ENCODE measurements around the gene TRAF2. TPM values are rescaled to one million over a fixed set of nuclear protein-coding genes. Genes with fewer than 3 reads are reported as not detected.
"Not testable (repeated sequence)": the region's sequence is repeated elsewhere in the genome, so short reads cannot be mapped to it uniquely, and the experiment has no call there.

TRAF2 gene
- total RNA-seq, 4 donors from 2014 or later, result 8.6 to 16.1 (median 10.5) TPM

GRCh38 chr9:136876476-136876875 is 9.8 kb upstream of the TRAF2 start:
- DNase-seq (ENCODE audit: low spot score in 2 of 2), result no peak
- 92% methylated on average over 5 of the region's 5 CpGs for WGBS
- Histone ChIP-seq H3K4me3 (no peak overlapping the region), H3K36me3 (no peaks in the 10 kb centered on the region), H3K27me3 (no peaks in the 10 kb centered on the region), H3K27ac (no peak overlapping the region), H3K4me1 (peaks cover 1% of the 10 kb centered on the region), H3K9me3 (no peaks in the 10 kb centered on the region)
- TF ChIP-seq POLR2A (IDR thresholded peaks at IDR 0.05), result no peak
- no peak for TF ChIP-seq POLR2AphosphoS5 (IDR thresholded peaks at IDR 0.05)
- no peak for TF ChIP-seq EP300 (IDR thresholded peaks at IDR 0.05)
- no peak for TF ChIP-seq CTCF (IDR thresholded peaks at IDR 0.05)

GRCh38 chr9:136880651-136881050 is 5.7 kb upstream of the TRAF2 start:
- no peak for DNase-seq (ENCODE audit: low spot score in 2 of 2)
- no peak overlapping the region for H3K4me3 ChIP-seq
- peaks cover 28% of the 10 kb centered on the region for H3K4me1 ChIP-seq
- H3K27me3 ChIP-seq, result no peaks in the 10 kb centered on the region
- TF ChIP-seq POLR2A (IDR thresholded peaks at IDR 0.05), result no peak
- no peak for TF ChIP-seq CTCF (IDR thresholded peaks at IDR 0.05)
- no peak for TF ChIP-seq EP300 (IDR thresholded peaks at IDR 0.05)
- TF ChIP-seq POLR2AphosphoS5 (IDR thresholded peaks at IDR 0.05), result no peak
- no peaks in the 10 kb centered on the region for H3K9me3 ChIP-seq
- H3K36me3 ChIP-seq, result no peaks in the 10 kb centered on the region
- WGBS, result 77% methylated on average over 11 of the region's 11 CpGs
- no peak overlapping the region for H3K27ac ChIP-seq

- no peak for DNase-seq (ENCODE audit: low spot score in 2 of 2)
- TF ChIP-seq POLR2AphosphoS5 (IDR thresholded peaks at IDR 0.05), result no peak
- TF ChIP-seq EP300 (IDR thresholded peaks at IDR 0.05), result no peak
- no peak for TF ChIP-seq POLR2A (IDR thresholded peaks at IDR 0.05)
- no peak for TF ChIP-seq CTCF (IDR thresholded peaks at IDR 0.05)
- no peaks in the 10 kb centered on the region for H3K9me3 ChIP-seq
- H3K27ac ChIP-seq, result peak overlapping the region; percentile 73
- no peaks in the 10 kb centered on the region for H3K27me3 ChIP-seq
- H3K36me3 ChIP-seq, result no peaks in the 10 kb centered on the region
- peak overlapping the region; percentile 35 for H3K4me3 ChIP-seq
- H3K4me1 ChIP-seq, result peaks cover 32% of the 10 kb centered on the region
- WGBS, result 3% methylated on average over 5 of the region's 9 CpGs
These were observed 4.6 kb upstream of the TRAF2 start for GRCh38 chr9:136881691-136882108.

- no peaks in the 10 kb centered on the region for H3K36me3 ChIP-seq
- H3K4me1 ChIP-seq, result peaks cover 38% of the 10 kb centered on the region
- H3K27ac ChIP-seq, result peak overlapping the region; percentile 73
- H3K4me3 ChIP-seq, result peak overlapping the region; percentile 35
- peak in 1 of 2 donors; percentile 87 for DNase-seq (ENCODE audit: low spot score in 2 of 2)
- H3K27me3 ChIP-seq, result no peaks in the 10 kb centered on the region
- 10% methylated on average over 12 of the region's 19 CpGs for WGBS
- peak in 2 of 3 donors; percentile 18 to 25 for TF ChIP-seq POLR2AphosphoS5 (IDR thresholded peaks at IDR 0.05)
- no peak for TF ChIP-seq CTCF (IDR thresholded peaks at IDR 0.05)
- no peaks in the 10 kb centered on the region for H3K9me3 ChIP-seq
These were observed 4.0 kb upstream of the TRAF2 start for GRCh38 chr9:136882109-136882946.

GRCh38 chr9:136882947-136883283 is 3.4 kb upstream of the TRAF2 start:
- WGBS, result 47% methylated on average over 9 of the region's 9 CpGs
- H3K4me1 ChIP-seq, result peaks cover 43% of the 10 kb centered on the region
- H3K27ac ChIP-seq, result peak overlapping the region; percentile 73
- H3K36me3 ChIP-seq; H3K9me3 ChIP-seq; DNase-seq (ENCODE audit: low spot score in 2 of 2); H3K4me3 ChIP-seq; H3K27me3 ChIP-seq: not testable (repeated sequence)

GRCh38 chr9:136883670-136884069 is 2.6 kb upstream of the TRAF2 start:
- not testable (repeated sequence) for H3K4me3 ChIP-seq; H3K27ac ChIP-seq; DNase-seq (ENCODE audit: low spot score in 2 of 2); H3K27me3 ChIP-seq; H3K36me3 ChIP-seq; H3K9me3 ChIP-seq
- peaks cover 43% of the 10 kb centered on the region for H3K4me1 ChIP-seq
- WGBS, result 82% methylated on average over 10 of the region's 10 CpGs
